HG03045 (cell line): Measurements from ENCODE around the gene PITPNB.

Experiments
- ATAC-seq: cut with Tn5 transposase; IDR thresholded peaks from one replicate; pipeline ENCODE4 v1.9.1; 2021; ENCODE audit warnings: mild to moderate bottlenecking, moderate library complexity; ENCODE audit not compliant: unreplicated experiment

Gene PITPNB

DNA sequence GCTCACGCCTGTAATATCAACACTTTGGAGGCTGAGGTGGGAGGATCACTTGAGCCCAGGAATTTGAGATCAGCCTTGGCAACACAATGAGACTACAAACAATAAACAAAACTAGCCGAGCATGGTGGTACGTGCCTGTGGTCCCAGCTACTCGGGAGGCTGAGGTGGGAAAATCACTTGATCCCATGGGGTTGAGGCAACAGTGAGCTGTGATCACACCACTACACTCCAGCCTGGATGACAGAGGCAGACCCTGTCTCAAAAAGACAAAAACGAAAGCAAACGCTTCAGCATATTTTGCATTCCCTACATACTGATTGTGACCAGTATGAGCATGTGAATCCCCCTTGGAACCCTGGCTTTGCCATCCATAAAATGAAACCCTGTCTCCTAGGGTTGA lies 83.6 kb downstream of the PITPNB start:
- no peak for ATAC-seq

DNA sequence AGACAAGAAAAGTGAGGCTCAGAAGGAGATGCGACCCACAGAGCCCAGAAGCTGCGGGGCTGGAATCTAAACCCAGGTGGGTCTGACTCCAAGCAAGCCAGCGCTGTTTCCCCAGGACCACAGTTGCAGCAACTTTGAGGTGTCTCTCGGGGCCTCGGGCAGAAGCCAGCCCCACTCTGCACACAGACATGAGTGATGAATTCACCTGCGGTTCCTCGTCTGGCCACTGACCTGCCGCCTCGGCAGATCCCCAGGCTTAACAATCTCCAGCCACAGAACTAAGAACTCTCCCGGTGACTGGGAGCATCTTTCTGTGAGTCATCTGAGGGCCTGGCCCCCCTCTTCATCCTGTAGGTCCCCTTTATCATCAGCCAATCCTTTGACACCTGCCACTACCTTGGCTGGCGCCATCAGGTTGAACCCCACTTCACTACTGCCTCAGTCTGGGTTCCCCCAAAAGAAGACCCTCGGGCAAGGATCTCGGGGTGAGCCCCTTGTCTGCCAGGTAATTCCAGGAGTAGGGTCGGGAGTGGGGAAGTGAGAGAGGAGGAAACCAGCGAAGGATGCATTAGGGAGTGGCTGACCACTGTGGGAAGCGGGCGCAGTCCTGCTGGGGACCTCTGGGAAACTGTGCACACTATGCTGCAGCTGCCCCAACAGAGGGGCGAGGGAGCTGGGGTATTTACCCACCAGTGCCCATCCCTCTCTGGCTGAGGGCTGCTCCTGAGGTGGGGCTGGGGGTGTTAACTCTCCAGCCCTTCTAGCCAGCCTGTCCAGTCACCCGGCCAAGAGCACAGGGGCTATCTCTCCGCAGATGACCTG lies 84.5 kb downstream of the PITPNB start:
- no peak for ATAC-seq

DNA sequence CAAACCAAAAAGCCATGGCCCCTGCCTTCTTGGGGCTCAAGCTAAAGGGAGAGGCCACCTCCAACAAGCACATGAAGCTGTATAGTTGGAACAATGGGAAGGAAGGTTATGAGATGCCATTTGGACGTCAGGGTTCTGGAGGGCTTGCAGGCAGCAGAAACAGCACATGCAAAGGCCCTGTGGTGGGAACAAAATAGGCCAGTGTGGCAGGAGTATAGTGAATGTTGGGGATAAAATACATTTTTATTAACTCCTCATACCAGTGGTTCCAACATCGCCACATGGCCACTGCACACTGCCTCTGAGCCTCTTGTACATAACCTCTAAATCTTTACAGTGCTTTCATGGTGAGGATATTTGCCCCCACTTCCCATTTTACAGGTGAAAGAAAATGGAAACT lies 85.3 kb downstream of the PITPNB start:
- no peak for ATAC-seq

DNA sequence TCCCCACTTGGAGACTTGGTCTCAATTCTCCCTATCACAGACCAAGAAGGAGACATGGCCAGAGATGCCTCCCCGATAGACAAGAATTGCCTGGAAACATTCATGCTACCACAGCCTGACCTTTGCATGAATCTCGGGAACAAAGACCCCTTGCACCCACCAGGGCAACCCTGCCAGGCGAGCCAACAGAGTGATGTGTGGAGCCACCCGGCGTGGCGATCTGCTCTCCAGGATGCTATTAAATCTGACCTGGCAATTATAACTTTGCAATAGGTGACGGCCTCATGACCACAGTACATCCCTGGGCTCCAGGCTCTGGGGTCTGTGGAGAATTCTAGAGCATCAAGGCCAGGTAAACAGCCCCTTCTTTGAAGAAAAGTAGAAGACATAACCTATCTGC lies 86.5 kb downstream of the PITPNB start:
- ATAC-seq: no peak

DNA sequence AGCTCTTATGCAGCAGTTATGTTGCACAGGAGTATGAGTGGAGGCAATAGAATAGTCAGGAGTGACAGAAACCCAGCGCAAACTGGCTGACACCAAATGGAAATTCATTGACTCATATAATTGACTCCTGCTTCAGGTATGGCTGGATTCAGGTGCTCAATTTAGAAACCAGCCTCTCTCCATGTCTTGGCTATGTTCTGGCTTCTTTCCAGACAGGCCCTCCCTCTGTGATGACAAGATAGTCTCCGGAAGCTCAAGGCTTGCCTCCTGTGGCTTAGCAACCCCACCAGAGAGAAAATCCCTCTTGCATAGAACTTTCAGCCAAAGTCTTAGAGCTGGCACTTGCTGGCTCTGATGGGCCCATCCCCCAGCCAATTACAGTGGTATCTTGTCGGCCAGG lies 89.4 kb downstream of the PITPNB start:
- no peak for ATAC-seq

DNA sequence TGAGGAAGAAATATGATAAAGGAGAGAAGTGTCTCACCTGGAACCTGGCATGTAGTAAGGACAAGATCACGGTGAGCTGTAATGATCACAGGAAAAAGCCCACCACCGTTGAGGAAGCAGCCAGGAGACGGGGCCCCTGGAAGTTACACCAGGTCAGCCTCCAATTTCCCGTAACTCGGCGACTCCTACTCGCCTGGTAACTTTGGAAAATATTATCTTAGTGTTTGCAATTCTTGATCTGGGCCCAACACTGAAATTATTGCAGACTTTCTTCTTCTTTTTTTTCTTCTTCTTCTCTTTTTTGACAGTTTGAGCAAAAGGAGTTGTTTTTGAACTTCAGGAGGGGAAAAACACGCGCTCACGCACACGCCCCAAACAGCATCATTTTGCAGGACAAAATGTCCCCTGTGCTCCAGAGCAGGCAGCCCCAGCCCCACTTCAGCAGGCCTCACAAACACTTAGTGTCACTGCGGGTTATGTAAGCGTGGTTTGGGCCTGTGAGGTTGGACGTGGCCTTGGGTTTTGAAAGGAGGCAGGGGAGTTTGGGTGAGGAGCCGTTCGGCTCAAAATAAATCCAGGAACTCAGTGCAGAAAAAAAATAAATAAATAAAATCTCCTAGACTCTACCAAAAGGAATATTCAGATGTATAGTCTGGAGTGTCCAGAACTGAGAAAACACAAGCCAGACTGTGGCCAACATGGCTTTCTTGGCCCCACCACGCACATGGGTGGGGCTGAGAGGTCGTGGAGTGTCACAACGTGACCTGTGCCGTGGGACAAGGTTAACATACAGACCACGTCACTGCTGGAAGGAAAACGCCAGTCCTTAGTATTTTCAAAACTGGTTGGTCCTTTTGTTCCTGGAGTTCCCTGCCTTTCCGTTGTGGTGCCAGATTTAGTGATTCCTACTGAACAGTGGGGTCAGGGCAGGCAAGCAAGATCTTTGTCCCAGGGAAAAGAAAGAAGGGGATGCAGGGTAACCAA lies 91.2 kb downstream of the PITPNB start:
- no peak for ATAC-seq

DNA sequence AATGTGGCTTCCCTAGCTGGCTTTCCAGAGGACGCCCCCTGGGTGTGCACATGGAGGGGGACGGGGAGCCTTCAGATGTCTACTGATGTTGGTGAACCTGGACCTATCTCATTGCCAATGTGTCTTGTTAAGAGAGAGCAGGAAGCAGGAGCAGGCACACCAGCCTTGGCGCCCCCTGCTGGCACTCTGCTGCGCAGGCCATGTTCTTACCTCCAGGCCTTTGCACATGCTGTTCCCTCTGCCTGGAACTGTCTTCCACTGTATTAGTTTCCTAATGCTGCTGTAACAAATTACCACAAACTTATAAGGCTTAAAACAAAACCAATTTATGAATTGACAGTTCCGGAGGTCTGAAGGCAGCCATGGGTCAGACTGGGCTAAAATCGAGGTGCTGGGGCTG lies 93.9 kb downstream of the PITPNB start:
- ATAC-seq: no peak

DNA sequence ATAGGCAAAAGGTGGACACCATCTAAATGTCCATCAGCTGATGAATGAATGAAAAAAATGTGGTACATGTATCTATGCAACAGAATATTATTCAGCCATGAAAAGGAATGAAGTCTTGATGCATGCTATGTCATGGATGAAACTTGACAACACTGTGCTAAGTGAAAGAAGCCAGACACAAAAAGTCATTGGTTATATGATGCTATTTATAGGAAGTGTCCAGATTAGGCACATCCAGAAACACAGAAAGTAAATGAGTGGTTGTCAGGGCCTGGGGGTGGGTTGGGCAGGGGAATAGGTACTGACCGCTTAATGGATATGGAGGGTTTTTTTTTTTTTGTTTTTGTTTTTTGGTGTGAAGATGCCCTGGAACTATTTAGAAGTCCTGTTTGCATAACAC lies 95.8 kb downstream of the PITPNB start:
- ATAC-seq: no peak

DNA sequence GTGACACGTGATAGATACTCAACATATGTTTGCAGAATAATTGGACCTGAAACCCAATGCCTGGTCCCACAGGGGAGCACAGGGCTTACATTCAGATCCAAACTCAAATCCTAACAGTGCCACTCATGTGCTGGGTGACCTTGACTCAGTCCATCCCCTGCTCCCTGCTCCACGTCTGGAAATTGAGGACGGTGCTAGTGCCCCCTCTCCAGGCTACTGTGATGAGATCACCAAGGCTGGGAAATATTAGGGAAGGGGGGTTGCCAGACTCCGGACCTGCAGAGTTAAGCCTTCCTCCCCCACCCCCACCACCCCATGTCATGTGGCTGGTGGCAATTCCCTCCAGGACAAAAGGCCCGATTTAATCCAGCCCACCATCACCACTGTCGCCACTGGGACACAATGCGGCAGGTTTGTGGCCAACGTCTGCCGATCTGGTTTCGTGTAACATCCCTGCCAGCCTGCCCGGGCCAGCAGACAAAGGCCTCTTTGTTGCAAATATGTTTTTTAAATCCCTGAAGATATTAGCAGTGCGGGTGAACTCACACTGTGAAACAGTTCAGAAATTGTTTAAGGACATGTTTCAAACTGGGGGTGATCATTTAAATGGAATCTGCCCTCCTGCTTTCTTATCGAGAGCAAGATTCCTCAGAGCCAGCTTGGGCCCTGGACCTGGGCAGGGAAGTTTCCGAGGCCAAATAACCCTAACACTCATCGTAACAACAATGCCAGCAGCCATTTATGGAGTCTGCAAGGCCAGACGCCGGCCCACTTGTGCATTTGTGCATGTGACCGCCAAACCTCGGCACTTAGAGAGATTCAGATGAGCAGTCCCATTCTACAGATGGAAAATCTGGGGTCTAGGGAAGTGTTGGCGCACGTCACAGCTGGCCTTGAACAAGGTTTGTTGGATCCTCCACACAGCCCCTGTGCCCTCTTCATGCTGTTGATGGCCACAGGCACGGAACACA lies 97.9 kb downstream of the PITPNB start:
- no peak for ATAC-seq

DNA sequence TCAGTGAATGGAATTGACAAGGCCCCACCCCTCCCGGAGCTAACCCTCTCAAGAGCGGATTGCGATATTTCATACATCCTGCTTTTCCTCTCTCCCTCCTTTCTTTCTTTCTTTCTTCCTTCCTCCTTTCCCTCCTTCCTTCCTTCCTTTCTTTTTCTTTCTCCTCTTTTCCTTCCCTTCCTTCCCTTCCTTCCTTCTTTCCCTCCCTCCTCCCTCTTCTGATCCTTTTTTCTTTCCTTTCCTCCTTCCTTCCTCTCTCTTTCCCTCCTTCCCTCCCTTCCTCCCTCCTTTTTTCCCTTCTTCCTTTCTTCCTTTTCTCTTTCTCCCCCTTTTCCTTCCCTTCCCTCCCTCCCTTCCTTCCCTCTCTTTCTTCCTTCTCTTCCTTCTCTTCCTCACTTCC lies 102.5 kb downstream of the PITPNB start:
- ATAC-seq: no peak

DNA sequence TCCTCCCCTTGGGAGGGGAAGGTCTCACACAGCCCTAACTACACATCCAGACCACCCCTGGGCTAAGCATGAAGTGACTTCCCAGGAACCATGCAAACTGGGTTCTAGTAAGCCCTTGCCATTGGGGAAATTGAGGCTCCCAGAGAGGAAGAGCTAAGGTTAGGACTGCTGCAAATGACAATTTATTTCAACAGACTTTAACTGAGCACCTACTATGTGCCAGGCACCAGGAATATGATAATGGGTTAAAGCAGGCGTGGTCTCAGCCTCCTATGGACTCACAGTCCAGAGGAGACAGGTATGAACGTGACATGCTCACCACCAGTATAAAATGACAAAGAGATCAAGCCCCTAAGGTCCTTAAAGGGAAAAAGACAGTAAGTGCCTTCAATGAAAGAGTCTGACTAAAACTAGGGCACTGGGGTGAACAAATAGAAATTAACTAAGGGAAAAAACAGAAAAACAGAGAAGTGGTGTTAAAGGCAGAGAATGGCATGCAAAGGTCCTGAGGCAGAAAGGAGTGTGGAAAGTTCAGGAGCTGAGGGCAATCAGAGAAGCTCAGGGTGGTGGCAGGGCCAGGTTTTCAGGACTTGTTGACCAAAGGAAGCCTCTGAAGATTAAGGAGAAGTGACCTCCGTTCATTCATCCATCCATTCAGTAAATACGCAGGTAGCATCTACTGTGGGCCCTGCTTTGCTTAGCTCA lies 103.1 kb downstream of the PITPNB start:
- no peak for ATAC-seq

DNA sequence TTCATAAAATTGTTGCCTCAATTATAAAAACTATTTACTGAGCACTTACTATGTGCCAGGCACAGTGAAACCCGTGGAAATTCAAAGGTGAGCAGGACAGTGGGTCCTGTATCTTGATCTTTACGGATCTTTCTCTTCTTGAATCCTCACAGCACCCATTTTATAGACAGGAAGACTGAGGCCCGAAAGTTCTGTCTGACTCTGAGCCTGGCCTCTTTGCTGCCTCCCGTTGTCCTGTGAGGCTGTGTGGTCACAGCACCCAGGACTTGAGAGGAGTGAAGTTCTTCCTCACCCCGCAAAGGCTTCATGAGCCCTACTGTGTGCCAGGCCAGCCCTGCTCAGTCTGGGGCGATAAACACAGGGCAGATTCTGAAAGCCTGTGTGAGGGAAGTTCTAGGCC lies 104.1 kb downstream of the PITPNB start:
- ATAC-seq: no peak

DNA sequence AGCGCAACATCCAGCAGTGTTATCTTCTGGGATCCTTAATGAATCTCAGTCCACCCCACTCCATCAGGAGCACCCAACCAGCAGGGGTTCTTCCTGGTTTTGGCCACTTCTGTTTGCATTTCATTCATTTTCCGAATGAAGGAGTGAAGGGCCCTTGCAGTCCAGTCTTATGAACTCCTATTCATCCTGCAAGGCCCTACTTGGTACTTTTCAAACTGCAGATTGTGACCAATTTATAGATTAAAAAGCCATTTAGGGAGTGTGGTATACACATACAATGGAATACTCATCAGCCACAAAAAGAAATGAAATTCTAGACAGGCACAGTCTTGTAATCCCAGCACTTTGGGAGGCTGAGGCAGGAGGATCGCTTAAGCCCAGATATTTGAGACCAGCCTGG lies 107.3 kb downstream of the PITPNB start:
- ATAC-seq: no peak

DNA sequence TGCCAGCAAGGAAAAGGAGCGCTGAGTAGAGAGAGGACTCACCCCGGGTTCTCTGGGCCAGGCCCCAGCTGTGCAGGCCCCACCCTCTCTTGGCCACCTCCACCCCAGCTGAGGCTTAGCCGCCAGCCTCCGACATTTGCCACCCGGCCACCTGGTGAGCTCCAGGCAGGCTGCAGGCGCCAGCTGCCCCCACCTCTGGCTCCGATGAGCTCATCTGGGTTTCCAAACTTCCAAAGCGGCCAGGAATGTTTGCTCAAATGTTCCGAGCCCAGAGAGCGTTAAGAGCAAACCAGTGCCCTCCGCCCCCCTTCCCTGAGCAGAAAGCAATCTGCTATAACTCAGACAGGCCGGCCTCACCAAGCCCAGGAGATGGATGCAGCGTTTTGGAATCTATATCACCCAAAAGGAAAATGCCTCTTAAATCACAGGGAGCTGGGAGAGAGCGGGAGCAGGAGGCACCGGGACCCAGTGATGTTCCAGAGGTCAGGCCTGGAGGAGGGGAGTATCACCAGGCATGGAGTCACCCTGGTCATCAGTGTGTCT lies 108.4 kb downstream of the PITPNB start:
- ATAC-seq: no peak

DNA sequence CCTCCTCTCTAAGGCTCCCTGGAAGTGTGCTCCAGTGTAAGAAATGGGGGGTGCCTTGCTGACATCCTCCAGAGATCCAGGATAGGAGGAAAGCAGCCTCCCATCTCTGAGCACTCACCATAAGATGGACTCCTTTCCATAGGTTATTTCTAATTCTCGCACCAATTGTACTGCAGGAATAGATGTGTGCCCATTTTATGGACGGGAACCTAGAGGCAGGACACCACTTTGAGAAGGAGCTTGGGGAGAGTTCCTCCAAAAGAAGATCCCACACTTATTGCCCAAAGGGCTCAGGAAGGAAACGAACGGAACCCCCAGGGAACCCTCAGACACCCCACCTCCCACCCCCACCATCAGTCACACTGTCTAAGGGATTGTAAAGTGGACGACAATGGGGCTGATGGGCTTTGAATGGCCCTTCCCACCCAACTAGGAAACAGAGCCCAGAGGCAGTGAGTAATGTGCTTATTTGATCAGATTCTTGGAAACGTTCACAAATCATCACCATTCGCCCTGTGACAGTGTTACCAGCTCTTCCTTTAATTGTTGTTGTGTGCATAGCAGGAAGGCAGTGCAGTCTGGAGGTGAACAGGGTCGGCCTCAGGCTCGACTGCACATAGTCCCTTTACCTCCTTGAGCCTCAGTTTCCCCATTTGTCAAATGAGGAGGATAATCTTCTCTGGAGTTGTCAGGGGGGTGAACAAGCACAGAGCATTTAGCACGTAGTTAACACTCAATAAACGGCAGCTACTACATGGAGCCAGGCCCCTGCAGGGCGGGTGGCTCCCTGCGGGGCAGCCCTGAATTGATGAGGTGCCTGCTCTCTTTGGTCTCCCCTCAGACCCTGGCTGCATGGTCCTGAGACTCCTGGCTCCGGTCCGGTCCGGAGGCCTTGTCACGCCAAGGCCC lies 109.1 kb downstream of the PITPNB start:
- no peak for ATAC-seq

DNA sequence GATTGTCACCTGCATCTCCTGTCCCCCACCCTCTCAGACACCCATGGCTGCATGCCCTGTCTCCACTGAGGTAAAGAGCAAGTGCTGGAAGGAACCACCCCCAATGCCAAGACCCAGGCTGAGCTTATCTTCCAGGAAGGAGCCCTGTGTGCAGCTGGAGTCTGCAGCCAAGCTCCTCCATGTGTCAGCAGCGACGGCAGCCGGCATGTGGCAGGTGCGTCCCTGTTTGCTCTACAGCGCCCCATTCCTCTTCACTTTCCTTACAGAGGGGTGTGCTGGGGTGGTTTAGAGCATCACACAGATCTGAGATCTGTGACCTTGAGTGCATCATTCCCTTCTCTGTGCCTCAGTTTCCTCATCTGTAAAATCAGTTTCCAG lies 109.8 kb downstream of the PITPNB start:
- no peak for ATAC-seq

DNA sequence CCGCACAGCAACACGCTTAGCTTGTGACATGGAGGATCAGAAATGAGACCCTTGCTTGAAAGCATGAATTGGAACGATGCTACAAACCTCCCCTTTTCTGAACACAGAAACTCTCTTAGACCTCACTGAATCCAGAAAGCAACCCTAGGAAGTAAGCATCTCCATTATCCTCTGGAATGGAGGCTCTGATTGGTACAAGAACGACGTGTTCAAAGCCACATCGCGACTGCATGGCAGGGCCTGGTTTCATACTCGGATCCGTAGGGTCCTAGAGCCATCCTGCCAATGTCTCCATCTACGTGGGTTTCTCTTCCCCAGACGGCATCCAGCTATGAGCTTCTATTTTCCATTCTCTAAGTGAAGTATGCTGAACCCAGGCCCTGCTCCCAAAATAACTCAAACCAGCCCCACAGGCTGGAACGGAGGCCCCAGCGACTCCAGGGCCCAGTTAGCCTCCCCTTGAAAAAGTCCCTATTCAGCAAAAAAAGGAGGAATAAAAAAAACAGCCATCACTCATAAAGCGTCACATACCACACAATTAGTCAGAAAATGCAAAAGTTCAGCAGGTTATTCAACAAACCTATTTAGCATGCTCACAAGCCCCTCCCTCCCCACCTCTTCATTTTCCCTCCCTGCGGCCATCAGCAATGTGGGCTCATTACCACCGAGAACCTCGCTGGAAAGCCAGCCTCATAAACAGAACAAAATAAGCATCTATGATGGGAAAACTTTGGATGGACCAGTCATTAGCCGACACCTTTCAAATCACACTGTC lies 110.4 kb downstream of the PITPNB start:
- no peak for ATAC-seq

DNA sequence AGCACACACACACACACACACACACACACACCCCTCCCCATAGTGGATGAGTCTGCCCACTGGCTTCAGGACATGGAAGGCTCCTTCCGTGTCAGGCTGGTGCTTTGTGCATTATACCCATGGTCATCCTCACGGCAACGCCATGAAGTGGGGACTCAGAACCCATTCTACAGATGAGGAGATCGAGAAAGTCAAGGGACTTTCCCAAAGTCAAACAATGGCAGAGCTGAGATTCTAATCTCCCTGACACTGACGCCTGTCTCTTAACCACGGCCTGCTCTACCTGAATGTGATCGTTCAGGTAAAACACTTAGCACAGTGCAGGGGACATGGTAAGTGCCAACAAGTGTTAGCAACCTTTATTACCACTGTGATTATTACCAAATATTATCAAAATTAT lies 113.2 kb downstream of the PITPNB start:
- no peak for ATAC-seq
